Testis (tissue), 2 donors: Measurements from ENCODE around the gene ANO2.

ENCODE experiments used
- CTCF ChIP-seq, 3 experiments: fragments of 450-650 bp in 2 of 3; fragments of 200-600 bp in 1 of 3; sonication (generic) in 1 of 3; IDR thresholded peaks; one replicate each; pipeline ENCODE4 v1.5.1; 2016 to 2019; ENCODE audit warnings: antibody characterized with exemption in 3 of 3, mild to moderate bottlenecking in 2 of 3, moderate library complexity in 1 of 3
- POLR2A ChIP-seq: fragments of 450-650 bp; IDR thresholded peaks from one replicate; pipeline ENCODE4 v1.6.1; 2017; ENCODE audit warnings: antibody characterized with exemption, mild to moderate bottlenecking, moderate library complexity

GRCh38 chr12:5730962-5731361 is 214.1 kb downstream of the ANO2 start:
- TF ChIP-seq CTCF (IDR thresholded peaks at IDR 0.05) (no peak), POLR2A (no peak)
